ENCODE data around the gene HDAC9. TPM values are rescaled to one million over a fixed set of nuclear protein-coding genes. Genes with fewer than 3 reads are reported as not detected.

The HDAC9 gene
- total RNA-seq, 1 donor from 2014 or later = 28.6 TPM

DNA sequence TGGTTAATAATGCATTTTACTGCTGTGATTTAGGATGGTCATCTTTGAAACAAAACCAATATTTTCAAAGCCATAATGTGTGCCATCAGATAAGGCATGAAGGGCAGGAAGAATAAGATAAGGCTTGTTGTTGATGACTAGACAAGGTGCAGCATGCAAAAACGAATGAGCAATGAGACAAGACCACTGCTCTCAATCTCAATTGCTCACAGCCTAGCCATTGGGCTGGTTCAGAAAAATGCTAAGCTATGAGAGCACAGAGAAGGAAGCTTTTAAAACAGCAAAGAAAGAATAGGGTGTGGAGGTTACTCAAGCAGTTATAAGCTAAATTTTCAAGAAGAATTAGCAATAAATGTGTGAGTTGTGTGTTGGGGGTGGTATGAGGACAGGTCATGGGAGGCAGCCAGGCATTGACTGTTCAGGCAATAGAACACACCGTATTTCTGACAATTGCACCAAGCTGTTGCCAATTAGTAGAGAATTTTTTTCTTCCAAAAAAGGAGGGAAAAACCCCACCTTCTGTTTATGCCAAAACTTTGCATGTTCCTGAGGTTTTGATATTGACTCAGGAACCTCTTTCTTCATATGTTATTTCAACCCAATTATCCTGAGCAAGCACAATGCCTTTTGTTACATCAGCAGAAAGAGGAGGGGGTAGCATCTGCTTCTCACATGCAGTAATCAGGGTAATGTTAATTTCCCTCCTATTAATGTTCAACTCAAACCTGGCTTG lies 276.5 kb downstream of the HDAC9 start:
- H3K4me3 Mint-ChIP-seq = no peak overlapping the region
- Histone ChIP-seq H3K9ac (no peak overlapping the region), H3K27ac (no peak overlapping the region), H3K4me1 (peaks cover 12% of the 10 kb centered on the region), H4K20me1 (ENCODE audit: low read depth) (no peaks in the 10 kb centered on the region), H3K4me3 (no peak overlapping the region), H3K36me3 (no peaks in the 10 kb centered on the region), H3K9me3 (ENCODE audit: low read depth) (no peaks in the 10 kb centered on the region), H2AFZ (replicated peaks) (no peak overlapping the region), H3K4me2 (no peak overlapping the region), H3K27me3 (no peaks in the 10 kb centered on the region), H3F3A (ENCODE audit: low read depth) (no peaks in the 10 kb centered on the region), H3K79me2 (ENCODE audit: low read depth) (no peaks in the 10 kb centered on the region)
- DNase-seq (ENCODE audit: low spot score) = no peak
- TF ChIP-seq, protein P1, sequence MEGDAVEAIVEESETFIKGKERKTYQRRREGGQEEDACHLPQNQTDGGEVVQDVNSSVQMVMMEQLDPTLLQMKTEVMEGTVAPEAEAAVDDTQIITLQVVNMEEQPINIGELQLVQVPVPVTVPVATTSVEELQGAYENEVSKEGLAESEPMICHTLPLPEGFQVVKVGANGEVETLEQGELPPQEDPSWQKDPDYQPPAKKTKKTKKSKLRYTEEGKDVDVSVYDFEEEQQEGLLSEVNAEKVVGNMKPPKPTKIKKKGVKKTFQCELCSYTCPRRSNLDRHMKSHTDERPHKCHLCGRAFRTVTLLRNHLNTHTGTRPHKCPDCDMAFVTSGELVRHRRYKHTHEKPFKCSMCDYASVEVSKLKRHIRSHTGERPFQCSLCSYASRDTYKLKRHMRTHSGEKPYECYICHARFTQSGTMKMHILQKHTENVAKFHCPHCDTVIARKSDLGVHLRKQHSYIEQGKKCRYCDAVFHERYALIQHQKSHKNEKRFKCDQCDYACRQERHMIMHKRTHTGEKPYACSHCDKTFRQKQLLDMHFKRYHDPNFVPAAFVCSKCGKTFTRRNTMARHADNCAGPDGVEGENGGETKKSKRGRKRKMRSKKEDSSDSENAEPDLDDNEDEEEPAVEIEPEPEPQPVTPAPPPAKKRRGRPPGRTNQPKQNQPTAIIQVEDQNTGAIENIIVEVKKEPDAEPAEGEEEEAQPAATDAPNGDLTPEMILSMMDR (IDR thresholded peaks at IDR 0.05) = no peak
- TF ChIP-seq EZH2 (IDR thresholded peaks at IDR 0.05) = no peak
- TF ChIP-seq EZH2phosphoT487 (IDR thresholded peaks at IDR 0.05) = no peak
- peaks cover 15% of the 10 kb centered on the region for H3K4me1 Mint-ChIP-seq
- no peak overlapping the region for H3K27ac Mint-ChIP-seq
- no peaks in the 10 kb centered on the region for H3K9me3 Mint-ChIP-seq
- no peaks in the 10 kb centered on the region for H3K36me3 Mint-ChIP-seq
- H3K27me3 Mint-ChIP-seq (ENCODE audit: insufficient read depth, low read depth) = no peaks in the 10 kb centered on the region

- no peak overlapping the region for H2AFZ ChIP-seq (replicated peaks)
- H3K4me1 ChIP-seq = peaks cover 12% of the 10 kb centered on the region
- no peak overlapping the region for H3K4me2 ChIP-seq
- Mint-ChIP-seq H3K27ac (no peak overlapping the region), H3K9me3 (no peaks in the 10 kb centered on the region), H3K36me3 (no peaks in the 10 kb centered on the region), H3K4me3 (no peak overlapping the region), H3K27me3 (ENCODE audit: insufficient read depth, low read depth) (no peaks in the 10 kb centered on the region), H3K4me1 (peaks cover 15% of the 10 kb centered on the region)
- no peaks in the 10 kb centered on the region for H3K79me2 ChIP-seq (ENCODE audit: low read depth)
- TF ChIP-seq EZH2phosphoT487 (IDR thresholded peaks at IDR 0.05) (no peak), EZH2 (IDR thresholded peaks at IDR 0.05) (no peak)
- TF ChIP-seq, protein P1 (IDR thresholded peaks at IDR 0.05) = no peak
- no peaks in the 10 kb centered on the region for H4K20me1 ChIP-seq (ENCODE audit: low read depth)
- no peak overlapping the region for H3K27ac ChIP-seq
- no peaks in the 10 kb centered on the region for H3K27me3 ChIP-seq
- no peaks in the 10 kb centered on the region for H3K36me3 ChIP-seq
- H3K9me3 ChIP-seq (ENCODE audit: low read depth) = no peaks in the 10 kb centered on the region
- no peaks in the 10 kb centered on the region for H3F3A ChIP-seq (ENCODE audit: low read depth)
- DNase-seq (ENCODE audit: low spot score) = no peak
- no peak overlapping the region for H3K9ac ChIP-seq
- no peak overlapping the region for H3K4me3 ChIP-seq
Observed at GRCh38 chr7:18772567-18772965, 277.0 kb downstream of the HDAC9 start.

DNA sequence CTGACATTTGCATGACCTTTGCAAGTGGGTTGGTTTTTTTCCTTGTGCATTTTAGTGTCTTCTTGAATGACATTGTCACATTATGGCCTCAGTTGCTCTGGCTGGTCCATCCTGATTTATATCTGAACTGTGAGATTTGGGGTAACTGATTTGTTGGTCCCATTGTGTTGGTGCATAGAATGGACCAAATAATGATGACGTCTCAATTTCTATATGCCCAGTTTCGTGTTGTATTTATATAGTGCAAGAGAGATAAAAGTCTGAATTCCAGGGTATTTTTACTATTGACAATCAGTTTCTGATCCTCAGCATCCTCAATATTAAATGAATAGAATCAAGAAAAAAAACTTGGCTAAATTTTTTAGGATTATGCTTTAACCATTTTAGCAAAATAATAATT lies 281.8 kb downstream of the HDAC9 start:
- no peak overlapping the region for H3K4me3 ChIP-seq
- no peak for TF ChIP-seq EZH2phosphoT487 (IDR thresholded peaks at IDR 0.05)
- TF ChIP-seq EZH2 (IDR thresholded peaks at IDR 0.05) = no peak
- TF ChIP-seq, protein P1 (IDR thresholded peaks at IDR 0.05) = no peak
- no peak overlapping the region for H2AFZ ChIP-seq (replicated peaks)
- DNase-seq (ENCODE audit: low spot score) = no peak
- no peaks in the 10 kb centered on the region for H3K79me2 ChIP-seq (ENCODE audit: low read depth)
- no peaks in the 10 kb centered on the region for H3K9me3 ChIP-seq (ENCODE audit: low read depth)
- H3K27ac ChIP-seq = no peak overlapping the region
- no peaks in the 10 kb centered on the region for H3F3A ChIP-seq (ENCODE audit: low read depth)
- Mint-ChIP-seq H3K4me3 (no peak overlapping the region), H3K4me1 (peaks cover 4% of the 10 kb centered on the region), H3K9me3 (no peaks in the 10 kb centered on the region), H3K36me3 (no peaks in the 10 kb centered on the region), H3K27me3 (ENCODE audit: insufficient read depth, low read depth) (no peaks in the 10 kb centered on the region), H3K27ac (no peak overlapping the region)
- H3K4me1 ChIP-seq = no peaks in the 10 kb centered on the region
- no peaks in the 10 kb centered on the region for H4K20me1 ChIP-seq (ENCODE audit: low read depth)
- H3K27me3 ChIP-seq = no peaks in the 10 kb centered on the region
- no peak overlapping the region for H3K9ac ChIP-seq
- H3K4me2 ChIP-seq = no peak overlapping the region
- H3K36me3 ChIP-seq = no peaks in the 10 kb centered on the region
